Measurements from ENCODE around the gene PLCB1.
"Not testable (repeated sequence)": the region's sequence is repeated elsewhere in the genome, so short reads cannot be mapped to it uniquely, and the experiment has no call there.

Gene PLCB1

GRCh38 chr20:8156235-8157079 lies 24.4 kb downstream of the PLCB1 start:
- DNase-seq (ENCODE audit: low read depth, low spot score), result no peak

GRCh38 chr20:8159217-8159616 lies 27.2 kb downstream of the PLCB1 start:
- DNase-seq (ENCODE audit: low read depth, low spot score), result not testable (repeated sequence)

- no peak for DNase-seq (ENCODE audit: low read depth, low spot score)
Measured at GRCh38 chr20:8161264-8162071, 29.4 kb downstream of the PLCB1 start.

- DNase-seq (ENCODE audit: low read depth, low spot score), result no peak
Measured at GRCh38 chr20:8162610-8163009, 30.5 kb downstream of the PLCB1 start.

GRCh38 chr20:8163543-8163942 lies 31.5 kb downstream of the PLCB1 start:
- DNase-seq (ENCODE audit: low read depth, low spot score), result no peak

GRCh38 chr20:8166730-8167129 lies 34.7 kb downstream of the PLCB1 start:
- DNase-seq (ENCODE audit: low read depth, low spot score), result no peak

GRCh38 chr20:8168785-8169288 lies 36.8 kb downstream of the PLCB1 start:
- no peak for DNase-seq (ENCODE audit: low read depth, low spot score)

GRCh38 chr20:8170921-8171320 lies 38.9 kb downstream of the PLCB1 start:
- no peak for DNase-seq (ENCODE audit: low read depth, low spot score)

- no peak for DNase-seq (ENCODE audit: low read depth, low spot score)
Measured at GRCh38 chr20:8172191-8172590, 40.1 kb downstream of the PLCB1 start.

- DNase-seq (ENCODE audit: low read depth, low spot score), result no peak
Measured at GRCh38 chr20:8175741-8176675, 43.9 kb downstream of the PLCB1 start.

GRCh38 chr20:8183526-8183925 lies 51.5 kb downstream of the PLCB1 start:
- no peak for DNase-seq (ENCODE audit: low read depth, low spot score)

- DNase-seq (ENCODE audit: low read depth, low spot score), result no peak
Measured at GRCh38 chr20:8187740-8188139, 55.7 kb downstream of the PLCB1 start.

GRCh38 chr20:8190043-8190880 lies 58.2 kb downstream of the PLCB1 start:
- DNase-seq (ENCODE audit: low read depth, low spot score), result no peak

GRCh38 chr20:8194721-8195120 lies 62.7 kb downstream of the PLCB1 start:
- DNase-seq (ENCODE audit: low read depth, low spot score), result no peak

- DNase-seq (ENCODE audit: low read depth, low spot score), result no peak
Measured at GRCh38 chr20:8196096-8196495, 64.0 kb downstream of the PLCB1 start.

GRCh38 chr20:8200220-8200619 lies 68.2 kb downstream of the PLCB1 start:
- no peak for DNase-seq (ENCODE audit: low read depth, low spot score)

GRCh38 chr20:8203366-8203765 lies 71.3 kb downstream of the PLCB1 start:
- DNase-seq (ENCODE audit: low read depth, low spot score), result no peak

GRCh38 chr20:8205996-8206395 lies 73.9 kb downstream of the PLCB1 start:
- DNase-seq (ENCODE audit: low read depth, low spot score), result no peak

- no peak for DNase-seq (ENCODE audit: low read depth, low spot score)
Measured at GRCh38 chr20:8208226-8208625, 76.2 kb downstream of the PLCB1 start.

GRCh38 chr20:8209061-8209460 lies 77.0 kb downstream of the PLCB1 start:
- no peak for DNase-seq (ENCODE audit: low read depth, low spot score)

GRCh38 chr20:8210749-8211148 lies 78.7 kb downstream of the PLCB1 start:
- DNase-seq (ENCODE audit: low read depth, low spot score), result no peak

All from iPS DF 19.7 (cell line).